NCI-H2227 (cell line): Measurements from ENCODE around the gene EMC1.
"Not testable (repeated sequence)": the region's sequence is repeated elsewhere in the genome, so short reads cannot be mapped to it uniquely, and the experiment has no call there.

Experiments
- DNase-seq: peaks from one replicate; lab custom pipeline; 2025; ENCODE audit not compliant: unreplicated experiment; lab: John Stamatoyannopoulos, UW

EMC1 gene

DNA sequence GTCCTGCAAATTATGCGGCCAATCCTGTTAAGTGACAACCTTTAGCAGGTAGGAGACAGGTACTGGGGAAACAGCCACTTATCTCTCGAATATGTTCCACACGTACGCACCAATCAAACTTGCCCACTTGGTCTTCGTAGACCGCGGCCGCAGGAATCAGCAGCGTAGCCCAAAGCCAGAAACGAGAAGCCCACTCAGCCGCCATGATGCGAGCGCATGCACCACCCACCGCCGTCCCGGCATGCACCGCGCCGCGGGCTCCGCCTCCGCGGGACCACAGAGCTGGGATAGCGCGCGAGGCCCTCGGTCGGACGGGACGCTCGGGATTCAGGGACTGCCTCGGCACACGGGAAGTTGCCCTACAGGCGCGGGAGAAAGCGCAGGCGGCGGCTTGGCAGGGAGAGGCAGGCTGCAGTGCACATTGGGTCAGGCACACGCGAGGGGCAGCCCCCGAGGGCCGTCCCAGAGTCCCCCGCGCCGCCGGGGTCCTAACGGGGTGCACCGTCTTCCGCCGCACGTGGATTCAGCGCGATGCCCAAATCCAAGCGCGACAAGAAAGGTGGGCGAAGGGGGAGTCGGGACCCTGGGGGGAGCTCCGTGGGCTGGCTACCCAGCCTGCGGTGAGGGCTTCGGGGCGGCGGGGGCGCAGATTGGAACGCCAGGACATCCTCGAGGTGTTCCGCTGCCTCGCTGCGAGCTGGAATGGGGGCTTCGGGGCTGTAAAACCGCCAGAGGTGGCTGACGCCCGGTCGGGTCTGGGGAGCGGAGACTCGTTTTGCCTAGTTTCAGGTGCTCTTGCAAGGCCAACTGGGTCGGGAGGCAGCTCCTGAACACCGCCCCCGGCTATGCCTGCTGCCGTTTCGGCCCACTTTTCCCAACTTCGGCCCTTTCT is at the start of gene EMC1, which contains the start of gene MRTO4:
Gene EMC1, minus strand, starts transcription at position 220 of the 892 bp plus-strand sequence. Its CDS starts 15 bp downstream, at position 205.
Gene MRTO4, plus strand, starts transcription at position 501 of the 892 bp plus-strand sequence. Its CDS starts 31 bp downstream, at position 532.
- peak; percentile 93 for DNase-seq

DNA sequence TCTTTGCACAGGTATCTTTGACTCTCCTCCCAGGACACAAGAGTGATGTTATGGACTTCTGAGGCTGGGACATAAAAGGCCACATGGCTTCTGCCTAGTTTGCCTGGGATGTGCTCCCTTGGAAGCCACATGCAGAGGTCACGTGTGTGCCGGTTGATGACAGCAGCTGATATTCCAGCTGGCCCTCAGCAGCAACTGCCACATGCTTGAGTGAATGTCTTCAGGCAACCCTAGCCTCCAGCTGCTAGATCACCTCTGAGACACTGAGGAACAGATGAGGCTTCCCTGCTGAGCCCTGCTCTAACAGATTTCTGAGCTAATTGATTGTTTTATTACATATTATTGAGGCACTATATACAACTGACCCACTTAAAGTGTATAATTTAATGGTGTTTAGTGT is 48.9 kb upstream of the EMC1 start:
- no peak for DNase-seq

DNA sequence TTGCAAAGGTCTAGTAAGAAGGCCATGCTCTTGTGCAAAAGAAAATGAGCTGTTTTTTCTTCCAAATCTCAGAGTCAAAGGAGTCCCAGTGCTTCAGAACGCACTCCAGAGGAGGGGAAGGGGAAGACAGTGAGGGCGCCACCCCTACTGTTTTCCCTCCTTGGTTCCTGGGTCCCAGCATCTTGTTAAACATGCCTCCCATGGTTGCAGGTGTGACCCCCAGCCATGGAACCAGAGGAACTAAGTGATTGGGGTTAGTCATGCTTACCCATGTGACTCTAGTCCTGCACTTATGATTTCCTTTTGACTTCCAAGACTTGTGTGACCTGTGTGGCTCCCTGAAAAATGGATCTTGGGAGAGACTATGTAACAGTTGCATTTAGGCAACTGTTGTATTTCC is 43.3 kb upstream of the EMC1 start:
- DNase-seq, result no peak

DNA sequence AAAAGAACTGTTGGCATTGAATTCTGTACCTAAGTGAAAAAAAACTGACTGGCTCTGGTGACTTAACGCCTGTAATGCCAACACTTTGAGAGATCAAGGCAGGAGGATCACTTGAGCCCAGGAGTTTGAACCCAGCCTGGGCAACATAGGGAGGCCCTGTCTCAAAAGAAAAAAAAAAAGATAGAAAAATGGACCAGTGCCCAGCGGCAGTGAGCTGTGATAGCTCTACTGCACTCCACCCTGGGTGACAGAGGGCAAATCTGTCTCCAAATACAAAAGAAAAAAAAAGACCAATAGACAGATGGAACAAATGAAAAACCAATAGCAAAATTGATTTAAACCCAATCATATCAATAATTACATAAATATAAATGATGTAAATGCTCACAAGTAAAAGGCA is 37.9 kb upstream of the EMC1 start:
- no peak for DNase-seq

DNA sequence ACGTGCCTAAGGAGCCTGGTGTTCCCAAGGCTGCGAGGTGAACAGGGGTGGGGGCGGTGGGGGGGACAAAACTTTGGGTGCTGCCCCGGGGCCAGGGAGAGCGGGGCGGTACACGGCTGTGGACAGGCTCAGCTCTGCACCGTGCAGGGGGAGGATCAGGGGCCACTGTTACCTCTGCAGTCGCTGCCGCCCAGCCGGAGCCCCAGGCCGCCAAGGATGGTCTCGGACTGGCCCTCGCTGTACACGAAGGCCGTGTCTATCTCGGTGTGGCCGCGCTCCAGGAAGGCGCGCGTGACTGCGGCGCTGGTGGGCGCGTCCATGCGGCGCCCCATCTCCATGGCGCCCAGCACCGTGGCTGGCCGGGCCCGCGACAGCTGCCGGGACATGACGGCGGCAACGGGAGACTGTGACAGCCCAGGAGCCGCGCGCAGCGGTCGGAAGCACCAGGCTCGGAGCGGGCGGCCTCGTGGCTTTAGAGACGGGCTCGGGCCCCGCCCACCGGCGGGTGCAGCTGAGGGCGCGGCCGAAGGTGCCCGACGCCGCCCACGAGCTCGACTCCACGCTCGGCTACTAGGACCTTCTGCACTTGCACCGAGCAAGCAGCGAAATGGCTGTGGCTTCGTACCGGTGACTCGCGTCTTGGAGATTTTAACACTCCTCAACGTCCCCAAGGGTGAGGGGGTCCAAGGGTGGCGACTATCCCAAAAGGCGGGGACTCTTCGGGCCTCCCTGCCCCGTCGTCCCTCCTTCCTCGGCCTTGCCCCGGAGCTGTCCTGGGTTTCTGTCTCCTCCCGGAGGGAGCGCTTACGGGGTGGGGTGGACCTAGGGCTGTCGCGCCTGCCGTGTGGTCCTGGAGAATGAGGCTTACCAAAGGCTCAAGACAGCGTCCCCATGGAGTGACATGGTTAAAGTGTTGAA is 37.3 kb upstream of the EMC1 start, which contains the start of gene AKR7A3:
Gene AKR7A3, minus strand, starts transcription at position 447 of the 918 bp plus-strand sequence. Its CDS starts 61 bp downstream, at position 386.
- not testable (repeated sequence) for DNase-seq

DNA sequence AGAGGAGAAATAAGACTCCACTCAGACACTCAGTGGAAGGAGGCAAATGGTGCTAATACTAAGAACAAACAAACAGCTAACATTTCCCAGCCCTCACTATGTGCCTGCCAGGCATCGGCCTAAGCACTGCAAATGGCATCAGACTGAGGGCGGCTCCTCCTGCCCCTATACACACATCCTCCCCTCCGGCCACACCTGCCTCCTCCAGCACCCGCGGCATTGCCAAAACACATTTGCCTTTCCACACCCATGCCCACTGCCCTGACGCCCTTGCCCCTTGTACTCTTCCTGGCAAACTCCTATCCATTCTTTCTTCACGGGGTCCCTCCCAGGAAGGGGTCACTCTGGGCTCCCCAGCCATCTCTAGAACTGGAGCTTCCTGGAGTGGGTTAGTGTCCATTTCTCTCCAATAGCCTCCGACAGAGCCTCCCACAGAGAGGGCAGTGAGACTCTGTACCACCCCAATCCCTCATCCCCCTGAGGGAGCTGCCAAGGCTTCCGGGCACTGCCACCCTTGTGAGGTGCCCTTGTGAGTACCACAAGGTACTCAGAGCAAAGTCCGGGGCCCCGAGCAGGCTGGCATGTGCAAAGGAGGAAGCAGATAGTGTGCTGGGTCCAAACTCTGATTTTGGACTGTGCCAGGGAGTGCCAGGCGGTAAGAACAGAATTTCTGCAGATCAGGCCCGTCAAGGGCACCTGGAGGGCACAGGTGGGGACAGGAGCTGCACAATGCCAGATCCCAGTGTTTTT is 36.3 kb upstream of the EMC1 start:
- DNase-seq, result no peak

DNA sequence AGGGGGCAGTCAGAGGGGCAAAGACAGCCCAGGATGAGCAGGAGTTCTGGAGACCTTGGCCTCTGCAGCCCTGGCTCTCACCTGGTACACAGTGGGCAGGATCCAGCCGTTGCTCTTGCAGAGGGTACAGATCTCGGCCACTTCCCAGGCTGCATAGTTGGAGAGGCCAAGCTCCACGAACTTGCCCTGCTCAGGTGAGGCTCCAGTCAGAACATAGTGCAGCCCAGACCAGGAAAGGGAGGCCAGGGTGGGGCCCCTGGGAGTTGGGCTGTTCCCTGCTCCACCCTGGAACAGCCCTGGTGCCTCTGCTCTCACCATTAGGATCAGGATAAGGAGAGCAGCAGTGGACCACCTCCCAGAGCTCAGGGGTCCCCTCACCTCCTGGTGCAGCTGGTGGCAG is 34.5 kb upstream of the EMC1 start:
- not testable (repeated sequence) for DNase-seq

DNA sequence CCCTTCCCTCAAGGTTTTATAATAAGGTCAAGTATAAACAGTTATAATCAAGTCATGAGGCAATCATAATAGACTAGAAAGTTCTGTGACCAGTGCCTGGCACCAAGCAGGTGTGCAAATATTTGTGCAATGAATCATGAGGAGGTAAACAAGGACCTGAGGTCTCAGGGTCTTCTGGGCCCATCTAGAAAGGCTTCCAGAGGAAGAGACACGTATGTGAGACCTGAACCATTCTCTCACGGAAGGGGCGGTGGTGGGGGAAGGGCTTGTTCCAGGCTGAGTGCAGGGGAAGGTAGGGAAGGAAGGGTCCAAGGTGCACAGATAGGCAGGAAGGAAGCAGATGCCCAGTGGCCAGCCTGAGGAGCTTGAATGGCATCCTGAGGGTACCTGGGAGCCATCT is 34.0 kb upstream of the EMC1 start:
- not testable (repeated sequence) for DNase-seq

DNA sequence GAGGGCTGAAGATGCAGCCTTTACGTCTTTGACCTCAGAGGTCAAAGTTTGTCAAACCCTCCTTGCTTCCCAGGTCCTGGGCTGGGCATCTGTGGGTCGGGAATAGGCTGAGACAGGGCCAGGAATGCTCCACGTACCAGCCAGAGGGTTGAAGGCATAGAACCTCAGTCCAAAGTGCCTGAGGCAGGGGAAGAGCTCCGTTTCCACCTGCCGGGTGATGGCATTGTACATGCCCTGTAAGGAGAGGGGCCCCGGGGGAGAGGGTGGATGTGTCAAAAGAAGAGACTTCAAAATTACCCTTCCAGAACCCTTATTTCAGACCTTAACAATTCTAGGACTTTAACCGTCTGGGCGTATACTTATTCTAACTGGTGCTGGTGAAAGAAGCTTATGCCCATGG is 33.6 kb upstream of the EMC1 start:
- no peak for DNase-seq

DNA sequence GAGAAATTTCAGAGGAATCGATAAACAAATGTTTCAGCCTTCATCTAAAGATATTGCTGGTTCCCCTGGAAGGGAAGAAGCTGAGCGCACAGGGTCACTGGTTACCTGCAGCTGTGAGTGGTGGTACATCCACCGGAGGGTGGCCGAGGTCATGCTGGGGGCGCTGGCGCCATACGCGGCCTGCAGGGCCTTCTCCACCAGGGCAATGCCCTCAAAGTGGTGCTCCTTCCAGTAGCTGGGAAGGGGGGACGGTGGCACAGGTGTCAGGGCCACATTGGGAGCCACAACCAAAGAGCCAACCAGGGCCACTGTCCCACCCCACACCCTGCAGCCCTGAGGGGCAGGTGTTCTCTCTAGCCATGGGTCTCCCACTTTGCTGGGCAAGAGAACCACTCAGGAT is 32.6 kb upstream of the EMC1 start:
- DNase-seq, result no peak

DNA sequence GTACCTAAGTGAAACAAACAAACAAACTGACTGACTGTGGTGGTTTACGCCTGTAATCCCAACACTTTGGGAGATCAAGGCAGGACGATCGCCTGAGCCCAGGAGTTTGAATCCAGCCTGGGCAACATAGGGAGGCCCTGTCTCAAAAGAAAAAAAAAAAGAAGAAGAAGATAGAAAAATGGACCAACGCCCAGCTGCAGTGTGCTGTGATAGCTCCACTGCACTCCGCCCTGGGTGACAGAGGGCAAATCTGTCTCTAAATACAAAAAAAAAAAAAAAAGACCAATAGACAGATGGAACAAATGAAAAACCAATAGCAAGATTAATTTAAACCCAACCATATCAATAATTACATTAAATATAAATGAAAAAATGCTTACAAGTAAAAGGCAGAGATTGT is 23.3 kb upstream of the EMC1 start:
- DNase-seq, result no peak

DNA sequence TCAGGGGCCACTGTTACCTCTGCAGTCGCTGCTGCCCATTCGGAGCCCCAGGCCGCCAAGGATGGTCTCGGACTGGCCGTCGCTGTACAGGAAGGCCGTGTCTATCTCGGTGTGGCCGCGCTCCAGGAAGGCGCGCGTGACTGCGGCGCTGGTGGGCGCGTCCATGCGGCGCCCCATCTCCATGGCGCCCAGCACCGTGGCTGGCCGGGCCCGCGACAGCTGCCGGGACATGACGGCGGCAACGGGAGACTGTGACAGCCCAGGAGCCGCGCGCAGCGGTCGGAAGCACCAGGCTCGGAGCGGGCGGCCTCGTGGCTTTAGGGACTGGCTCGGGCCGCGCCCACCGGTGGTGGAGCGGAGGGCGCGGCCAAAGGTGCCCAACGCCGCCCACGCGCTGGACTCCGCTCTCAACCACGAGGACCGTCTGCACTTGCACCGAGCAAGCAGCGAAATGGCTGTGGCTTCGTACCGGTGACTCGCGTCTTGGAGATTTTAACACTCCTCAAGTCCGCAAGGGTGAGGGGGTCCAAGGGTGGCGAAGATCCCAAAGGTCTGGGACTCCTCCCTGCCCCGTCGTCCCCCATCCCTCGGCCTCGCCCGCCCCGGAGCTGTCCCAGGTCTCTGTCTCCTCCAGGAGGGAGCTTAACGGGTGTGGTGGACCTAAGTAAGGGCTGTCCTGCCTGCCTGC is 22.7 kb upstream of the EMC1 start:
- DNase-seq, result not testable (repeated sequence)

DNA sequence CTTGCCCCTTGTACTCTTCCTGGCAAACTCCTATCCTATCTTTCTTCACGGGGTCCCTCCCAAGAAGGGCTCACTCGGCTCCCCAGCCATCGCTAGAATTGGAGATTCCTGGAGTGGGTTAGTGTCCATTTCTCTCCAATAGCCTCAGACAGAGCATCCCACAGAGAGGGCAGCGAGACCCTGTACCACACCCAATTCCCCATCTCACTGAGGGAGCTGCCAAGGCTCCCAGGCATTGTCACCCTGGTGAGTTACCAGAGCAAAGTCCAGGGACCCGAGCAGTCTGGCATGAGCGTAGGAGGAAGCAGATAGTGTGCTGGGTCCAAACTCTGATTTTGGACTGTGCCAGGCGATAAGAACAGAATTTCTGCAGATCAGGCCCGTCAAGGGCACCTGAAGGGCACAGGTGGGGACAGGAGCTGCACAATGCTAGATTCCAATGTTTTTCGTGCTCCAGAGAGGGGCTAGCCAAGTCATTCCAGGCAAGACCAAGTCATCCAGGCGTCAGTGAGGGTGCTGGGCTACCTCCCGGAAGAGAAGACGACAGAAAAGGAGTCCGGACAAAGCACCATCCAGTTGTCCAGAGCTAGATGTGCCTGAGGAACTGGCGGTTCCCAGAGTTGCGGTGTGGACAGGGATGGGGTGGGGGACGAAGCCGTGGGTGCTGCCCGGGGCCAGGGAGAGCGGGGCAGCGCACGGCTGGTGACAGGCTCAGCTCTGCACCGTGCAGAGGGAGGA is 22.0 kb upstream of the EMC1 start:
- no peak for DNase-seq

DNA sequence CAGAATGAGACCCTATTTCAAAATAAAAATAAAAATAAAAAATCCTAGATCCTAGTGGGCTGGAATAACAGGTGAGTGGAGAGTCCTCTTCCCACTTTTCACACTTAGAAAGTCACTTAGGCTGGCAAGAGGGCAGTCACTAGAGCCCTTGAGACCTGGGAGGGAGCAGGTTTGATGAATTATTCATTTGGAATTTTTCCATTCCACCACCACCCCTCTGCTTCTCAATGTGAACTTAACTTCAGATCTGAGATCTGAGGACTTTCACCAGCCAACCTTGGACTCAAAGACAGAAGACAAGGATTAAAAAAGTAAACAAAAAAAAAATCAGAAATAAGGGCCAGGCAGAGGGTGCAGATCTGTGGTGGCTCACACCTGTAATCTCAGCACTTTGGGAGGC is 20.7 kb upstream of the EMC1 start:
- no peak for DNase-seq

DNA sequence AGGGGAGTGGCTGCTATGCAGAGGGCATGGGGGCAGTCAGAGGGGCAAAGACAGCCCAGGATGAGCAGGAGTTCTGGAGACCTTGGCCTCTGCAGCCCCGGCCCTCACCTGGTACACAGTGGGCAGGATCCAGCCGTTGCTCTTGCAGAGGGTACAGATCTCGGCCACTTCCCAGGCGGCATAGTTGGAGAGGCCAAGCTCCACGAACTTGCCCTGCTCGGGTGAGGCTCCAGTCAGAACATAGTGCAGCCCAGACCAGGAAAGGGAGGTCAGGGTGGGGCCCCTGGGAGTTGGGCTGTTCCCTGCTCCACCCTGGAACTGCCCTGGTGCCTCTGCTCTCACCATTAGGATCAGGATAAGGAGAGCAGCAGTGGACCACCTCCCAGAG is 19.0 kb upstream of the EMC1 start:
- not testable (repeated sequence) for DNase-seq

DNA sequence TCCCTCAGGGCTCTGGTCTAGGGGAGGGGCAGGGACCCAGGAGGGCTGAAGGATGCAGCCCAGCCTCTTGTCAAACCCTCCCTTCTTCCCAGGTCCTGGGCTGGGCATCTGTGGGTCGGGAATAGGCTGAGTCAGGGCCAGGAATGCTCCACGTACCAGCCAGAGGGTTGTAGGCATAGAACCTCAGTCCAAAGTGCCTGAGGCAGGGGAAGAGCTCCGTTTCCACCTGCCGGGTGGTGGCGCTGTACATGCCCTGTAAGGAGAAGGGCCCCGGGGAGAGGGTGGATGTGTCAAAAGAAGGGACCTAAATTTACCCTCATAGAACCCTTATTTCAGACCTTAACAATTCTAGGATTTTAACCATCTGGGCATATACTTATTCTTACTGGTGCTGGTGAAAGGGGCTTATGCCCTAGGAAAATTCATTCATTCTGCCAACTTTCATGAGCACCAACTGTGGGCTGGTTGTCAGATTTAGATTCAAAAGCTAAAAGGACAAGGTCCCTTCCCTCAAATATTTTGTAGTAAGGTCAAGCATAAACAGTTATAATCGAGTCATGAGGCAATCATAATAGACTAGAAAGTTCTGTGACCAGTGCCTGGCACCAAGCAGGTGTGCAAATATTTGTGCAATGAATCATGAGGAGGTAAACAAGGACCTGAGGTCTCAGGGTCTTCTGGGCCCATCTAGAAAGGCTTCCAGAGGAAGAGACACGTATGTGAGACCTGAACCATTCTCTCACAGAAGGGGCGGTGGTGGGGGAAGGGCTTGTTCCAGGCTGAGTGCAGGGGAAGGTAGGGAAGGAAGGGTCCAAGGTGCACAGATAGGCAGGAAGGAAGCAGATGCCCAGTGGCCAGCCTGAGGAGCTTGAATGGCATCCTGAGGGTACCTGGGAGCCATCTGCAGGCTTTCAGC is 18.4 kb upstream of the EMC1 start:
- not testable (repeated sequence) for DNase-seq

DNA sequence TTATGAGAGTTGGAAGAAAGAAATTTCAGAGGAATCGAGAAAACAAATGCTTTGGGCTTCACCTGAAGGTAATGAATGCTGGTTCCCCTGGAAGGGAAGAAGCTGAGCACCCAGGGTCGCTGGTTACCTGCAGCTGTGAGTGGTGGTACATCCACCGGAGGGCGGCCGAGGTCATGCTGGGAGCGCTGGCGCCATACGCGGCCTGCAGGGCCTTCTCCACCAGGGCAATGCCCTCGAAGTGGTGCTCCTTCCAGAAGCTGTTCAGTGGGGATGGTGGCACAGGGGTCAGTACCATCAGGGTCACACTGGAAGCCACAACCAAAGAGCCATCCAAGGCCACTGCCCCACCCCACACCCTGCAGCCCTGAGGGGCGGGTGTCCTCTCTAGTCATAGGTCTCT is 17.1 kb upstream of the EMC1 start:
- DNase-seq, result no peak

DNA sequence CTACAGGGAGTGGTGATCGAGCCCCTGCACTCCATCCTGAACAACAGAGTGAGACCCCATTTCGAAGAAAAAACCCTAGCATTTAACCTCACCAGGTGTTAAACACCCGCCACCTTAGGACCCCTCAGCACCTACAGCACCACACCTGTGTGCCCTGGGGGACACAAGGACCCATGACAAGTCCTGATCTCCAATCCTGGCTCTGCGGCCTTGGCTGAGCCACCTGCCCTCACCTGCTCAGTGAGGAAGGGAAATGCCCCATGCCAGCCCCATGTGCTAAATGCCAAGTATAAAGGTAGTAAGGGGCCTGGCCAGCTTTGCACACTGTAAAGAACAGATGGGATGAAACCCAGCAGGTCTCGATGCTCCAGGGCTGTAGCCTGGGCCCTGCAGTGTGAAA is 11.4 kb upstream of the EMC1 start:
- no peak for DNase-seq

DNA sequence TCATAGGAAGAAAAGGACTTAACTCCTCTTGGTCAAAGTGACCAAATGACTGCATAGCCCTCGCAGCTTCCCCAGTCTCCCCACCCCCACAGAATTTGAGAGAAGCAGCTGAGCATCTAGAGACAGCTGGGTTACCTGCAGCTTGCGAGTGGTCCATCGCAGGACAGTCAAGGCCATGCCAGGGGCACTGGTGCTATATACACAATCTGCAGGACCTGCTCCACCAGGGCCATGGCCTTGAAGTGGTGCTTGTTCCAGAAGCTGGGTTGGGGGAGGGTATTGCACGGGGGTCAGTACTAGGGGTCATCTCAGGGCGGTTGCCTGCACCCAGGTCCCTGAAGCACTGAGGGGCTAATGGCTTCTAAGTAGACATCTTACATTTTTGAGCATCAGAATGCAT is 10.7 kb upstream of the EMC1 start:
- DNase-seq, result no peak
